GM12878 (cell line): ENCODE results near the gene SLC44A3. TPM values are rescaled to one million over a fixed set of nuclear protein-coding genes. Genes with fewer than 3 reads are reported as not detected.

Source experiments
- ATAC-seq: fragments of 200-7000 bp; cut with Tn5 transposase; 3 replicates; pipeline ENCODE4 v1.9.1; 2020; ENCODE audit warnings: mild to moderate bottlenecking, moderate library complexity
- BruUV-seq: library from RNA; stranded (reverse); fragments of 400-500 nt; replicated peaks from 2 replicates; lab custom pipeline; 2021; lab: Mats Ljungman, UMichigan
- CTCF ChIA-PET: fragments of 300-600 bp; sonication (Branson Sonifier 250); formaldehyde crosslinking; extraction: SDS; loops from one replicate; lab custom pipeline; 2021; ENCODE audit warnings: inconsistent platforms; lab: Yijun Ruan, JAX
- POLR2A ChIA-PET: fragments of 350-600 bp; formaldehyde crosslinking; extraction: SDS; loops from one replicate; lab custom pipeline; 2021; ENCODE audit warnings: inconsistent platforms; lab: Charles Lee
- RAD21 ChIA-PET: fragments of 300-600 bp; sonication (Branson Sonifier 250); formaldehyde crosslinking; loops from one replicate; lab custom pipeline; 2023; ENCODE audit warnings: antibody characterized with exemption; ENCODE audit not compliant: unreplicated experiment; lab: Charles Lee
- SMC1A ChIA-PET: fragments of 300-600 bp; sonication (Branson Sonifier 250); formaldehyde crosslinking; loops from one replicate; lab custom pipeline; 2023; ENCODE audit not compliant: unreplicated experiment, uncharacterized antibody; lab: Charles Lee
- DNase-seq: peaks from one replicate; pipeline ENCODE4 v3.0.0-alpha.2; 2011; ENCODE audit warnings: low read depth, low spot score
- FAIRE-seq: peaks from 3 replicates; lab custom pipeline; 2011; peaks lifted over from hg19 to GRCh38; lab: Jason Lieb, UNC
- H2AFZ ChIP-seq: 2 replicates; pipeline ENCODE4 v1.6.0; 2011; ENCODE audit warnings: low read depth, low read length, control low read depth; ENCODE audit not compliant: control insufficient read depth
- H3K27ac ChIP-seq: 2 replicates; pipeline ENCODE4 v1.5.1; 2011; ENCODE audit warnings: control low read depth; ENCODE audit not compliant: control insufficient read depth, insufficient read depth
- H3K27me3 ChIP-seq, 2 experiments: replicated peaks in 1 of 2; 2 replicates each; pipeline versions ENCODE4 v1.6.0 to v1.6.1; 2011; ENCODE audit warnings: low read length in 1 of 2; ENCODE audit not compliant: control insufficient read depth in 2 of 2, insufficient read depth in 2 of 2
- H3K36me3 ChIP-seq, 2 experiments: 2 replicates each; pipeline ENCODE4 v1.5.1; 2011; ENCODE audit warnings: low read length in 1 of 2; ENCODE audit not compliant: control insufficient read depth in 2 of 2, insufficient read depth in 2 of 2
- H3K4me1 ChIP-seq: 2 replicates; pipeline ENCODE4 v1.6.1; 2011; ENCODE audit warnings: mild to moderate bottlenecking, low read length, moderate library complexity, mixed read lengths; ENCODE audit not compliant: control insufficient read depth, insufficient read depth
- H3K4me2 ChIP-seq: 2 replicates; pipeline ENCODE4 v1.6.0; 2011; ENCODE audit warnings: control low read depth; ENCODE audit not compliant: control insufficient read depth, insufficient read depth
- H3K4me3 ChIP-seq: fragments of 200-600 bp; sonication (generic); 2 replicates; pipeline ENCODE4 v1.5.1; 2016
- H3K79me2 ChIP-seq: 2 replicates; pipeline ENCODE4 v1.6.0; 2011; ENCODE audit warnings: low read length; ENCODE audit not compliant: control insufficient read depth, insufficient read depth
- H3K9ac ChIP-seq: 2 replicates; pipeline ENCODE4 v1.8.0; 2011; ENCODE audit warnings: low read length, control low read depth, mixed read lengths; ENCODE audit not compliant: control insufficient read depth, insufficient read depth
- H3K9me3 ChIP-seq: replicated peaks from 3 replicates; pipeline ENCODE4 v1.5.1; 2011; ENCODE audit warnings: mild to moderate bottlenecking, low read length; ENCODE audit not compliant: control insufficient read depth, insufficient read depth
- H4K20me1 ChIP-seq: 2 replicates; pipeline ENCODE4 v1.6.0; 2011; ENCODE audit not compliant: control insufficient read depth, insufficient read depth
- GATAD2B ChIP-seq: fragments of 450-650 bp; conservative IDR thresholded peaks from 2 replicates; pipeline ENCODE4 v1.6.1; 2017; ENCODE audit warnings: low read depth, mild to moderate bottlenecking, moderate library complexity
- HDAC6 ChIP-seq: fragments of 200-600 bp; sonication (generic); IDR thresholded peaks from one replicate; pipeline ENCODE4 v1.8.0; 2017; ENCODE audit warnings: antibody characterized with exemption; ENCODE audit not compliant: unreplicated experiment
- IRF4 ChIP-seq: IDR thresholded peaks from 2 replicates; pipeline ENCODE4 v1.6.1; 2011; ENCODE audit warnings: low read depth, low read length
- NR2F1 ChIP-seq: fragments of 450-650 bp; conservative IDR thresholded peaks from 2 replicates; pipeline ENCODE4 v1.6.1; 2017; ENCODE audit warnings: mild to moderate bottlenecking
- POLR2A ChIP-seq: IDR thresholded peaks from 2 replicates; pipeline ENCODE4 v1.6.1; 2011; ENCODE audit warnings: low read depth, mild to moderate bottlenecking, low read length
- RAD21 ChIP-seq: IDR thresholded peaks from 2 replicates; pipeline ENCODE4 v1.6.1; 2011; ENCODE audit warnings: mild to moderate bottlenecking, low read depth, low read length, moderate library complexity; ENCODE audit not compliant: insufficient read depth
- TCF7 ChIP-seq: IDR thresholded peaks from 2 replicates; pipeline ENCODE4 v1.6.1; 2014; ENCODE audit warnings: antibody characterized with exemption, borderline replicate concordance
- ZBTB33 ChIP-seq: fragments of 450-650 bp; IDR thresholded peaks from 2 replicates; pipeline ENCODE4 v1.6.1; 2017; ENCODE audit warnings: mild to moderate bottlenecking
- WGBS: methylation state at CpG from one replicate; pipeline ENCODE4 v1.1.6; 2016; ENCODE audit warnings: low lambda C conversion rate; ENCODE audit not compliant: insufficient replicate concordance, insufficient coverage; ENCODE audit errors: missing lambda C conversion rate; 5-methylcytosine and 5-hydroxymethylcytosine counted together
- in situ Hi-C: fragments of 300-500 bp; cut with MboI; formaldehyde crosslinking; loops from 9 replicates; pipeline ENCODE4 v1.14.3; 2018; ENCODE audit warnings: mixed read lengths
- intact Hi-C: fragments of 100-400 bp; cut with micrococcal nuclease; formaldehyde crosslinking; loops from one replicate; pipeline ENCODE4 v1.14.2; 2022; ENCODE audit not compliant: unreplicated experiment
- polyA plus RNA-seq, 11 experiments: library from polyadenylated mRNA; depleted of rRNA in 4 of 11; unstranded in 6 of 11; stranded (reverse) in 5 of 11; fragments of >200 nt; fragmentation: Nextera tagmentation in 4 of 11; fragmentation: Illumina TruSeq in 1 of 11; extraction: Ambion mirVana in 4 of 11; extraction: Trizol in 1 of 11; gene quantifications; 1 replicate in 1 of 11; 2 replicates in 10 of 11; pipeline versions ENCODE4 v1.2.1 to v1.2.3, GENCODE V29; 2011 to 2016; ENCODE audit warnings: inconsistent platforms in 2 of 11, missing spikeins in 2 of 11, low read depth in 1 of 11
- total RNA-seq, 4 experiments: library from RNA; depleted of rRNA in 3 of 4; stranded (reverse); fragments of >200 nt in 3 of 4; fragmentation: Illumina TruSeq in 1 of 4; extraction: Trizol in 1 of 4; gene quantifications; 2 replicates each; pipeline versions ENCODE4 v1.2.1 to v1.2.3, GENCODE V29; 2013 to 2021
- TF ChIP-seq, protein P1 (sequence below): fragments of 450-650 bp; formaldehyde crosslinking; IDR thresholded peaks from 2 replicates; pipeline ENCODE4 v1.4.0; 2022; ENCODE audit warnings: mild to moderate bottlenecking, moderate library complexity

The SLC44A3 gene
- total and polyA plus RNA-seq, 10 of the 15 experiments (the other 5 are each of a cell fraction or from before 2014, with no cell fraction given), result not detected

DNA sequence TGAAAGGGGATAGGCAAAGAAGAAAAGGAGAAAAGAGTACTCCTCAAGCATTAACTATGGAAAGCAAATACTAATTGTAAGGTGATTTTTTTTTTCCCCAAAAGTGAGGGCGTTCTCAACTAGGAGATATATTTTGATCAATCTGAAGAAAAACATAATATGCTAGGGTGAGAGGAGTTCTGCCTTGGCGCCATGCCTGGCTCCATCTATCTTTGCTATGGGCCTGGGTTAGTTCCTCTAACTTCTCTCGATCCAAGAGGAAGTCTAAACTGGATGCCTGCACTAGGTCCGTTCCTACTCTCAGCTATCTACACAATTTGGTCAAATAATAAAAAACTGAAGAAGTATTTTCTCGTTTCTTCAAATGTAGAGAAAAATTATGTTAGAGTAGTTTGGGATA lies 86.2 kb downstream of the SLC44A3 start:
- no peaks in the 10 kb centered on the region for H3K4me1 ChIP-seq
- H3K79me2 ChIP-seq, result no peaks in the 10 kb centered on the region
- DNase-seq, result no peak
- no peak overlapping the region for H2AFZ ChIP-seq
- H3K27ac ChIP-seq, result no peak overlapping the region
- RAD21 ChIA-PET, result interaction anchor here (0.5 kb wide), 1 partner anchor 307 kb away, joined by 3 read pairs; no protein-coding TSS in a partner anchor
- POLR2A ChIA-PET, result no interaction called here
- in situ Hi-C loops, result no loop called here
- no peaks in the 10 kb centered on the region for H3K36me3 ChIP-seq
- 39% methylated on average over 5 of the region's 5 CpGs for WGBS
- no peaks in the 10 kb centered on the region for H3K9me3 ChIP-seq
- no peak for ATAC-seq
- intact Hi-C loops, result no loop called here
- FAIRE-seq, result no peak
- TF ChIP-seq POLR2A (no peak), HDAC6 (no peak), TCF7 (no peak), ZBTB33 (no peak), NR2F1 (no peak), RAD21 (no peak), GATAD2B (no peak), IRF4 (no peak)
- TF ChIP-seq, protein P1, sequence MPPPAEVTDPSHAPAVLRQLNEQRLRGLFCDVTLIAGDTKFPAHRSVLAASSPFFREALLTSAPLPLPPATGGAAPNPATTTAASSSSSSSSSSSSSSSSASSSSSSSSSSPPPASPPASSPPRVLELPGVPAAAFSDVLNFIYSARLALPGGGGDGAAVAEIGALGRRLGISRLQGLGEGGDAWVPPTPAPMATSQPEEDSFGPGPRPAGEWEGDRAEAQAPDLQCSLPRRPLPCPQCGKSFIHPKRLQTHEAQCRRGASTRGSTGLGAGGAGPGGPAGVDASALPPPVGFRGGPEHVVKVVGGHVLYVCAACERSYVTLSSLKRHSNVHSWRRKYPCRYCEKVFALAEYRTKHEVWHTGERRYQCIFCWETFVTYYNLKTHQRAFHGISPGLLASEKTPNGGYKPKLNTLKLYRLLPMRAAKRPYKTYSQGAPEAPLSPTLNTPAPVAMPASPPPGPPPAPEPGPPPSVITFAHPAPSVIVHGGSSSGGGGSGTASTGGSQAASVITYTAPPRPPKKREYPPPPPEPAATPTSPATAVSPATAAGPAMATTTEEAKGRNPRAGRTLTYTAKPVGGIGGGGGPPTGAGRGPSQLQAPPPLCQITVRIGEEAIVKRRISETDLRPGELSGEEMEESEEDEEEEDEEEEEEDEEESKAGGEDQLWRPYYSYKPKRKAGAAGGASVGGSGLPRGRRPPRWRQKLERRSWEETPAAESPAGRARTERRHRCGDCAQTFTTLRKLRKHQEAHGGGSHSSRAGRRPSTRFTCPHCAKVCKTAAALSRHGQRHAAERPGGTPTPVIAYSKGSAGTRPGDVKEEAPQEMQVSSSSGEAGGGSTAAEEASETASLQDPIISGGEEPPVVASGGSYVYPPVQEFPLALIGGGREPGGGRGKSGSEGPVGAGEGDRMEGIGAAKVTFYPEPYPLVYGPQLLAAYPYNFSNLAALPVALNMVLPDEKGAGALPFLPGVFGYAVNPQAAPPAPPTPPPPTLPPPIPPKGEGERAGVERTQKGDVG, result no peak
- TF ChIP-seq, all 136 proteins: peak for 0
- CTCF ChIA-PET, result no interaction called here
- BruUV-seq, result no TSS peak
- Histone ChIP-seq H3K9ac (no peak overlapping the region), H3K27me3 (no peaks in the 10 kb centered on the region), H3K4me2 (no peak overlapping the region), H4K20me1 (no peaks in the 10 kb centered on the region), H3K4me3 (no peak overlapping the region)
- SMC1A ChIA-PET, result no interaction called here
